Lung microvascular endothelial cell (primary cell): ENCODE measurements around the gene PAPPA. TPM values are rescaled to one million over a fixed set of nuclear protein-coding genes. Genes with fewer than 3 reads are reported as not detected.
A peak's percentile ranks its signal among the peaks of the same experiment; 100 is the strongest.

Experiments
- DNase-seq, 2 donors: peaks; one replicate each; pipeline versions ENCODE4 v3.0.0 to v3.0.0-alpha.2; 2010; ENCODE audit warnings: low read depth in 2 of 2
- total RNA-seq: library from RNA; depleted of rRNA; stranded (reverse); fragments of >200 nt; gene quantifications from 2 replicates; pipeline ENCODE4 v1.2.1, GENCODE V29; 2014

Gene PAPPA
- total RNA-seq, 1 donor from 2014 or later: 0.20 TPM

DNA sequence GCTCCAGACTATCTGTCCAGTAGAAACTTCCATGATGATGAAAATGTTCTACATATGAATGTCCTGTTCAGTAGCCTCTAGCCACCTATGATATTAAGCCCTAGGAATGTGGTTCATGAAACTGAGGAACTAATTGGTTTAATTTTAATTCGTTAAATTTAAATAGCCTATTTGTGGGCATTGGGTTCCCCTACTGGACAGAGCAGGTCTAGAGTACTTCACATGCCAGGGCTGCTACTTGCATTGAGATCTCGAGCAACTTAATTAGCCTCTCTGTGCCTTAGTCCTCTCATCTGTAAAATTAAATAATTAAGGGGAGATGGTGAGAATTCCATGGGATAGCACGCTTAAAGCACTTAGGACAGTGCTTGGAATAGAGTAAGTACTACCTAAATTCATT is 160.0 kb downstream of the PAPPA start:
- peak in 1 of 2 donors; percentile 10 for DNase-seq

DNA sequence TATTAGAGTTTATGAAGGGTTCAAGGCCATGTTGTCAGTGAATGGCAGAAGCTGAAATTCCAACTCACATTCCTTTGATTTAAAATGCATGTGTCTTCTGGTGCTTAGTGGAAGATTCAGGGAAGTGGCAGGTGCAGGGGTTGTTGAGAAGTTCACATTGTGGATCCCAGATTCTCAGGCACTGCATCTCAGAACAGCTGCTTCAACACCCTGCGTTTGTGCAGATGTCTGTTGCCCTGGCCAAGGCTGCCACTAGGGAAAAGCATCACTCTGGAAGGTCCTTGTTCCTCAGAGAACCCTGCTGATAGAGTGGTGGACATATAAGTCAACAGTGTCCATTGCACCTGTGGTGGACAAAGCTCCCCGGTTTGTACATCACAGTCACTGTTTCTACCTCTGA is 162.7 kb downstream of the PAPPA start:
- DNase-seq: no peak

GRCh38 chr9:116317503-116317902 is 163.9 kb downstream of the PAPPA start:
- no peak for DNase-seq

- peak in 1 of 2 donors; percentile 6 for DNase-seq
Measured at GRCh38 chr9:116318468-116319374, 165.1 kb downstream of the PAPPA start.

GRCh38 chr9:116319480-116319879 is 165.9 kb downstream of the PAPPA start:
- no peak for DNase-seq

DNA sequence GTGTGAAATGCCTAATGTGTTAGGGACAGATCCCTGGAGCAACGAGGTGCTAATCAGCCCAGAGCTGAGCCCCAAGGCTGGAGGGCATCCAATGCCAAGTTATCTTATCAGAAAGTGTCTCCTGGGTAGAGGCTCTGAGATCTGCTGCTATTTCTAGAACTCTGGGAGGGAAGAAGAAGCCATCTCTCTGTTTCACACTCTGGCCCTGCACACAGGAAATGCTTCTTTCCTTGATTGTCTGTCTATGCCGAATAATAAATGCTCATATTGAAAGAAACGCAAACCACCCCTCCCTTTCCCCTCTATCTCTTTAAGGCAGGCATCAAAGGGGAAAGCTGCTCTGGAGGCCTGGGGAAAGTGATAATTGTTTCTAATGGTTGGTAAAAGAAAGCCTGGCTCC is 166.7 kb downstream of the PAPPA start:
- DNase-seq: no peak

DNA sequence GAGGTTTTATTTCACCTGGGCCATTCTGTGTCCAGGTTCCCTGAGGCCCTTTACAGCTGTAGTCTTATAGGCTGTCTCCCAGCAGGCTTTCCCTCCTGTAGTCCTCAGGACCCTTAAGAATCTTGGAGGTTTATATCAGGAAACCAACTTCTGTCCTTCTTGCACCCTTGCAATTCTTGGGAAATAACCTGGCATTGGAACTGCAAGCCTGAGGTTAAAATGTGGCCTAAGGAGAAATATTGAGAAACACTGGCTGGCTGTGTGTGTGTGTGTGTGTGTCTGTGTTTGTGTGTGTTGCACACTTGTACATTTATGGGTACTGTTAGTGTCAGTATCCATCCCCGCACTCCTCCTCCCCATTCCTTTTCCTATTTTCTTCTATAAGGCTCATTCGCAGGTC is 168.9 kb downstream of the PAPPA start:
- no peak for DNase-seq

GRCh38 chr9:116323012-116323411 is 169.4 kb downstream of the PAPPA start:
- DNase-seq: no peak

DNA sequence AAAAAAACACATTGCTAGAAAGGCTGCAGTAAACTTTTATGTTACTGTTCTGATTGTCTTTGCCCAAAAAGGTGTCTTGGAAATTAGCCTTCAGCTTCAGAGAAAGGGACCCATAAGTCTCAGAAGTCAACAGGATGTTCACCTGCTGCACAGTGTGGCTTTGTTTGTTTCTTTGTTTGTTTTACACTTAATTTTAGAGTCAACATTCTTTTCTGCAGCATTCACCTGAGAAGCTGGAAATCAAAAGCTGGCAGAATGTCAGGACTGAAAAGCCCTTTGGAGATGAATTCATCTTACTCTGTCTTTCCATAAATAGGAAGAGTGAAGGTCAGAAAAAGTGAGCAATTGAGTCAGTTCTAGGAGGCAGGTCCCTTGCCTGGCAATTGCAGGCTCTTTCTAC is 170.0 kb downstream of the PAPPA start:
- no peak for DNase-seq

- no peak for DNase-seq
Measured at GRCh38 chr9:116325924-116326323, 172.3 kb downstream of the PAPPA start.

DNA sequence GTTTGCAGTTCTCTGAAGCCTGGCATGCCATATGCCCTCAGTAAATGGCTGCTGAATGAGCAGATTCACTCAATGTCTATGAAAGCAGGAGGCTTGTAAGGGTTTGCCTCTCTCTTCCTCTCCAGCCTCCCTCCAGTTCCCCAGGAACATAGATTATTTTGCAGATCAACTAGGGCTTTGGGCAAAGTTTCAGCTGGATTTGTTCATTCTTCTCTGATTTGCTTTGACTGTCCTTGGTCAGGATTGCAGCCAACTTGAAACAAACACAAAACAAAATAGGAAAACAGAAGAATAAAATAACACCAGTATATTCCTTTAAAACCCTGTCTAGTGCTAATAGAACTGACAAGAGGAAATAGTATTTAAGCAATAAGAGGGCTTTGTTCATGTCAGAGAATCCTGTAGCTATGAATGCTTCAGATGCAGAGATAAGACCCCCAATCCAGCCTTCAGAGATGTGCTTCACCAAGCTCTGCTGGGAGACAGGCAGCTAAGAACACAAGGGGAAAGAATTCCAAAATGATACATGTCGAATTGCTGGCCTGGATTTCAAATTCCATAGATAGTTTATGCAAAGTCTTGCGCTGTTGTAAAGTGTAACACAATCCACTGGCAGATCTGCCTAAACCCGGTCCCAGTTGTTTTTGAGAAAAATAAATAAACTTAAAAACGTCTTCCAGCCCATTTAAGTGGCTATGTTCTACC is 174.3 kb downstream of the PAPPA start:
- no peak for DNase-seq

DNA sequence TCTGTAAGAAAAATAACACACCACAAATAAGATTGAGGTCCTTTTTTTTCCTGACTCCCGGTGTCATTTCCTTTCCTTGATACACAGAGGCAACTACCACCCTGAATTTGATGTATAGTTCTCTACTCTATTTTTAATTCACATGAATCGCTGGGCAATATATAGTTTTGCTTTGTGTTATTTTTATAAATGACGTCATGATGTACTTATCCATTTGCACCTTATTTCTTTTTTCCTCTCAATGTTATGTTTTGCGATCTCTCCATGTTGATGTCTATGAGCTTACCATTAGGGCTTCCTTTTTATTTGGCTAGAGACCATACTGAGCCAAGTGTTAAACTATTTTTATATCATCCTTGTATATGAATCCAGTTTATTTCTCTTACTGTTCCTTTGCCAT is 175.9 kb downstream of the PAPPA start:
- no peak for DNase-seq

GRCh38 chr9:116331241-116331640 is 177.7 kb downstream of the PAPPA start:
- no peak for DNase-seq

GRCh38 chr9:116332090-116332489 is 178.5 kb downstream of the PAPPA start:
- DNase-seq: no peak

DNA sequence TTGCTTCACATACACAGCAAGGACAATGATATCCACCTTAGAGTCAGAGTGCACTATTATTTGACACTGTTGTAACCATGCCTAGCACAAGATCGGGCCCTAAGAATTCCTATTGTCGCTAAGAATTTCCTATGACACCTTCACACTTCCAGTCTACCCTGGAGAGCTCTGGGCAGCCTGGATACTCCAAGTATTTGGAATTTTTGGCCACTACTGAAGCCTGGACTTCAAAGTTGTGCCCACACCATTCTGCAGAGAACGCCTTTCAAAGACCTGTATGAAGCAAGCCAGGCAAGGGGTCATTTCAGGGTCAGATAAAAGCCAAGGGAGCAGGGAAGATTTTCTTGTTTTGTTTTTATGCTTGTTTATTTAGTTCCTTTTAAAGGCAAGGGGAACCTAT is 179.7 kb downstream of the PAPPA start:
- no peak for DNase-seq

DNA sequence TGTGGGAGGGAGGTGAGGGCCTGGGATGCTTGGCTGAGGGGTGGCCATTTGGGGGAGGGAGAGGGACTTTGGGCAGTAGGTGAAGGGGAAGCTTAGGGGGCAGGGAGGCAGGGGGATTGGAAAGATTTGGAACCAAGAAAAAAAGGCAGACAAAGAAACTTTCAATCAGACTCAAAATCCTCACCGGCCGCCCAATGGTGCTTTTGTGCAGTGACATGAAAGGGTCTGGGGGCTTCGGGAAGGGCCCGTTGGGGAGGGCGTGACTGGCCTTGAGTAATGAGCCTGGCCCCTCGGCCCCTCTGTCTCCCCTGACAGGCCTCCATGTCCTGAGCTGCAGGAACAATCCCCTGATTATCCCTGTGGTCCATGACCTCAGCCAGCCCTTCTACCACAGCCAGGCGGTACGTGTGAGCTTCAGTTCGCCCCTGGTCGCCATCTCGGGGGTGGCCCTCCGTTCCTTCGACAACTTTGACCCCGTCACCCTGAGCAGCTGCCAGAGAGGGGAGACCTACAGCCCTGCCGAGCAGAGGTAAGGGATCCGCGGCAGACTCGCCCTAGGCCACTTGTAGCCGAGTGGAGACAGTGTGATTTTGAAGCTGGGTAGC is 181.1 kb downstream of the PAPPA start:
- DNase-seq: no peak

DNA sequence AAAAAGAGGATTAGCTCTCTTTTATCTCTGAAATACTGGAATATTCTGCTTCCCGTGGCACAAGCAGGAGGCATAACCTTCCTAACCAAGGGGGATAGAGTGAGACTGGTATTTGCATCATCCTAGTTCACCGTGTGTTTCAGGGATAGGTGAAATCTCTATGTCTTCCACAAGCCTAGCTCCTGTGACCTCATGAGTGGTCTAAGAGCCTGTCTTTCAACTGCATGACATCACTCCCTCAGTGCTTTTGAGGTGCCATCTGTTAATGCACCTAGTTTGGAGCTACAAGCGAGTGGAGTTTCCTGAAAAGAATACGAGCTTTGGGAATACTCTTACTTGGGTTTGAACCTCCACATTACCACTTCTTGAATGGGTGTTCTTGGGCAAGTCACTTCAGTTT is 181.8 kb downstream of the PAPPA start:
- DNase-seq: no peak

DNA sequence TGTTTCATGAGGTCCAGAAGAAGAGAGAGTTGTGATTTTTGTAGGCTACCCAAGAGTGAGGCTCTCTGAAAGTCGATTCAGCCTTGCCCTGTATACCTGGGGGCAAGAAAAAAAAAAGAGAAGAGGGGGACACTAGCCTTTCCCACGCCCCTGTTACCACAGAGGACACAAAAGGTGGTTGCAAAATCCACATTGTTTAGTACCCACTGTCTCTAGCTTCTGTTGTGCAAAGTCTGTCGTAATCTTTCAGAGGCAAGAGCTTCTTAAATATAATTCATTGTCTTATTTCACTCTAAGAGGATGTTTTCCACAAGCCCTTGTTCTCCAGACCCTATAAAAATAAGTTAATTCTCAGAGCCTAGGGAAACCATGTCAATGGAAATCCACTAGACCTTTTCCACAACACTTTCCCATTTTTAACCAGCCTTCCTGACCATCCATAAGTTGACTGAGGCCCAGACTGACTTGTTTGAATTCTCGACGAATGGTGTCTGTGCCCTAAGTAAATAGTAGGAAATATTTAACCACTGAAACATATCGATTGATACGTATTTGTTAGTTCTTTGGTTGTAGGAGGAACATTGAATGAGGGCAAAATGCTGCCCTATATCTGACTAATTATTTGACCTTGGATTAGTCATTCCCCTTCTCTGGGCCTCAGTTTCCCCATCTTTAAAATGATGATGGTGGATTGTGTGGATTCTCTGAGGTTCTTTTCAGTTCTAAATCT is 182.7 kb downstream of the PAPPA start:
- no peak for DNase-seq

- DNase-seq: no peak
Measured at GRCh38 chr9:116337015-116337414, 183.4 kb downstream of the PAPPA start.

GRCh38 chr9:116340270-116340669 is 186.7 kb downstream of the PAPPA start:
- no peak for DNase-seq

- no peak for DNase-seq
Measured at GRCh38 chr9:116342061-116342460, 188.5 kb downstream of the PAPPA start.

- no peak for DNase-seq
Measured at GRCh38 chr9:116342941-116343340, 189.3 kb downstream of the PAPPA start.
